Astrocyte of the cerebellum (primary cell): ENCODE data around the gene APCDD1.

Experiments
- DNase-seq: peaks from one replicate; pipeline ENCODE4 v3.0.0-alpha.2; 2011; ENCODE audit warnings: low read depth
- H3K4me3 ChIP-seq: 2 replicates; pipeline ENCODE4 v1.5.1; 2011; ENCODE audit warnings: mild to moderate bottlenecking, low read depth, low read length, moderate library complexity
- in situ Hi-C: cut with HindIII; loops from 2 replicates; pipeline ENCODE4 v1.10.0; 2017; ENCODE audit warnings: low sequenced_read_pairs
- TF ChIP-seq, protein P1 (sequence below): IDR thresholded peaks from 2 replicates; pipeline ENCODE4 v1.5.1; 2012; ENCODE audit warnings: low read length, low read depth, moderate library complexity, mild to moderate bottlenecking; ENCODE audit errors: missing control alignments

APCDD1 gene

GRCh38 chr18:10458691-10459090 lies 4.3 kb downstream of the APCDD1 start:
- TF ChIP-seq, protein P1, sequence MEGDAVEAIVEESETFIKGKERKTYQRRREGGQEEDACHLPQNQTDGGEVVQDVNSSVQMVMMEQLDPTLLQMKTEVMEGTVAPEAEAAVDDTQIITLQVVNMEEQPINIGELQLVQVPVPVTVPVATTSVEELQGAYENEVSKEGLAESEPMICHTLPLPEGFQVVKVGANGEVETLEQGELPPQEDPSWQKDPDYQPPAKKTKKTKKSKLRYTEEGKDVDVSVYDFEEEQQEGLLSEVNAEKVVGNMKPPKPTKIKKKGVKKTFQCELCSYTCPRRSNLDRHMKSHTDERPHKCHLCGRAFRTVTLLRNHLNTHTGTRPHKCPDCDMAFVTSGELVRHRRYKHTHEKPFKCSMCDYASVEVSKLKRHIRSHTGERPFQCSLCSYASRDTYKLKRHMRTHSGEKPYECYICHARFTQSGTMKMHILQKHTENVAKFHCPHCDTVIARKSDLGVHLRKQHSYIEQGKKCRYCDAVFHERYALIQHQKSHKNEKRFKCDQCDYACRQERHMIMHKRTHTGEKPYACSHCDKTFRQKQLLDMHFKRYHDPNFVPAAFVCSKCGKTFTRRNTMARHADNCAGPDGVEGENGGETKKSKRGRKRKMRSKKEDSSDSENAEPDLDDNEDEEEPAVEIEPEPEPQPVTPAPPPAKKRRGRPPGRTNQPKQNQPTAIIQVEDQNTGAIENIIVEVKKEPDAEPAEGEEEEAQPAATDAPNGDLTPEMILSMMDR = no peak
- in situ Hi-C loops = no loop called here
- H3K4me3 ChIP-seq = no peak overlapping the region
- DNase-seq = no peak

DNA sequence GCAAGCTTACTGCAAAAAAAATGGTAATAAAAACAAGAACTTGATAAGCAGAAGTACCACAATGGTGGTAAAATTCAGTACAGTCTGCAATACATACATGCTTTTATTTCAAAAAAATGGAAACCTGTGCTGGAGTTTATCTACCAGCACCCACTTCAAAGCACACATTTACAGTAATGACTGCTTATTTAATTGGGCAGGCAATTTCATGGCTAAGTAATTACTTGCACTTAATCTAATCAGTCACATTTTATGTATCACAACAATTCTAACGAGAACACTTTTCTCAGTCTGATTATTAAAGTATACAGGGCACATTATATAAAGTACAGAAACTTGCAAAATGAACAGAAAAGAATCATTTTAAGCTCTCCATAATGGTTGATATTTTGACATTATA lies 5.2 kb downstream of the APCDD1 start:
- no peak for DNase-seq
- TF ChIP-seq, protein P1 = no peak
- in situ Hi-C loops = no loop called here
- no peak overlapping the region for H3K4me3 ChIP-seq

DNA sequence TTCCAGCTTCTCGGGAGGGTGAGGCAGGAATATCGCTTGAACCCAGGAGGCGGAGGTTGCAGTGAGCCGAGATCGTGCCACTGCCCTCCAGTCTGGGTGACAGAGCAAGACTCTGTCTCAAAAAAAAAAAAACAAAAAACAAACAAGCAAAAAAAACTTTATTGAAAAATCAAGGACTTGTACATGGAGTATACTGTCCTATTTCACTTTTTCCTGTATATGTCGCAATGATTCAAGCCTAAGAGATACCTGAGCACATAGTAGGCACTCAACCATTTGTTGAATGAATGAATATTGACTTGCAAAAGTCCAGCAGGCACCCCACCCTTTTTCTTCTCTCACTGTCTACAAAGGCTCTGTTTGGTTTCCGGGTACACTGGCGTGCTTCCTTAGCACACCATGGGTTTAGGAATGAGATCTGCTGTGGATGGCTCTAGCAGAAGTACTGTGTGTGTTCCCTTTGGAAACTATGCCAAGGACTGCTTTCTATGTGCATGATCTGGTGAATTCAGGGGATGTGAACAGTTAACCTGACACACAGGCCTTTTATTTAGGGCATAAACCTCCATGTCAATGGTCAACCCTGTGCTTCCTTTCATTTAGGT lies 6.1 kb downstream of the APCDD1 start:
- TF ChIP-seq, protein P1 = no peak
- no peak overlapping the region for H3K4me3 ChIP-seq
- in situ Hi-C loops = no loop called here

DNA sequence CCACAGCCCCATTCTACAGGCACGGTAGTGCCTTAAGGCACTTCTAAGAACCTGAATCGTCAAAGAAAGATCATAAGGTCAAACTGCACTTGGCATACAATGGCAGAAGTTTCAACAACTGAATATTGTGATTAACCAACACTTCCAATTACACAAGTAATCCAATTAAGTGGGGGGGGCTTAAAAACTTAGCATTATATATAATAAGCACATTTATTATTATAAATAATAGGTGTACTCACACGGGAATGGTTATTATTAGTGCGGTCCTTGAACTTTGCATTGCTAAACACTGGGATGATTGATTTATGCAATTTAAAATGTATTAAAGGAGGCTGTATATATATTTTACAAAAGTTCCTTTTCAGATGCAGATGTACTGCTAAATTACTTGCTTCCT lies 7.6 kb downstream of the APCDD1 start:
- TF ChIP-seq, protein P1 = no peak
- in situ Hi-C loops = no loop called here

More for the DNA sequence above, 6.1 kb downstream of the APCDD1 start:
- no peak for DNase-seq

DNA sequence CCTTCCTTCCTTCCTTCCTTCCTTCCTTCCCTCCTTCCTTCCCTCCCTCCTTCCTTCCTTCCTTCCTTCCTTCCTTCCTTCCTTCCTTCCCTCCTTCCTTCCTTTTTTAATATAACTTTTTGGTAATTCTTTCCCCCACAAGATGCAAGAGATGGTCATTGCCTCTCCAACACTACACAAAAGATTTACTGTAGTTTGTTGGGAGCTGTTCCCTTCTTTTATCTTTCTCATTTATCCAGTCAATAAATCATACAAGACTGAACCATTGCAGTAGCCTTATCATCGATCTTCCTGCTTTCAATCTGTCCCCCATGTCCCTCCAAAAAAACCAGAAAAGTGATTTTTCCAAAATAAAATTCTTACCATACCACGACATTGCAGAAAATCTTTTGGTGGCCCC lies 8.2 kb downstream of the APCDD1 start:
- TF ChIP-seq, protein P1 = no peak
- in situ Hi-C loops = no loop called here

More for the DNA sequence above, 7.6 kb downstream of the APCDD1 start:
- no peak for DNase-seq
- H3K4me3 ChIP-seq = no peak overlapping the region

DNA sequence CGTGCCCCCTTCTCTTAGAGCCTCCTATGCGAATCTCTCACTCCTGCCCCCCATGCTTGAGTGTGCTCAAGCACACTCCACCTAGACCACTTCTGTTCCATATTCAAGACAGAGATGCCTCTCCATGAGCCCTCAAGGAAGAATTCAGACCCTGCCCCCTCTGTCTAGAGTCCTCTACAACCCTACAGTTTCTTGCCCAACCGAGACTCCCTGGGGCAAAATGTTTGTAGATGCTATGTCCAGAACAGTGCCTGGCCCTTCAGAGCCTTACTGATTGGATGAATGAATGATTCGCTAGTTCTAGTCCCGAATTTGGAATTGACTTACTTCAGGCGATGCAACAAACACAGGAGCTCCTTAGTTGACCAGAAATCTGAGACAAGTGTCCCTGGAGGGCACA lies 8.7 kb downstream of the APCDD1 start:
- TF ChIP-seq, protein P1 = no peak
- in situ Hi-C loops = no loop called here
- no peak for DNase-seq
- no peak overlapping the region for H3K4me3 ChIP-seq

More for the DNA sequence above, 8.2 kb downstream of the APCDD1 start:
- DNase-seq = no peak
- no peak overlapping the region for H3K4me3 ChIP-seq
